HepG2 (cell line): Measurements from ENCODE around the gene PSMC3IP. TPM values are rescaled to one million over a fixed set of nuclear protein-coding genes. Genes with fewer than 3 reads are reported as not detected.

Experiments
- DPF2 ChIP-seq: sonication (generic); formaldehyde crosslinking; IDR thresholded peaks from 2 replicates; pipeline ENCODE4 v1.4.0; 2020; ENCODE audit warnings: mild to moderate bottlenecking, low read depth, missing genetic modification reagents, borderline replicate concordance
- MTA1 ChIP-seq: sonication (generic); formaldehyde crosslinking; IDR thresholded peaks from 2 replicates; pipeline ENCODE4 v1.4.0; 2020; ENCODE audit warnings: missing genetic modification reagents, mild to moderate bottlenecking, borderline replicate concordance
- SAFB2 ChIP-seq: sonication (generic); formaldehyde crosslinking; IDR thresholded peaks from 2 replicates; pipeline ENCODE4 v1.5.1; 2020; ENCODE audit warnings: missing genetic modification reagents, low read depth, mild to moderate bottlenecking, borderline replicate concordance
- SNAI1 ChIP-seq: sonication (generic); formaldehyde crosslinking; IDR thresholded peaks from 2 replicates; pipeline ENCODE4 v1.5.0; 2020; ENCODE audit warnings: mild to moderate bottlenecking, missing genetic modification reagents, borderline replicate concordance
- TEAD3 ChIP-seq: optimal IDR thresholded peaks from 2 replicates; pipeline ENCODE3; 2016; ENCODE audit warnings: borderline replicate concordance
- ZMYM4 ChIP-seq: sonication (generic); formaldehyde crosslinking; IDR thresholded peaks from 2 replicates; pipeline ENCODE4 v1.8.1; 2023; ENCODE audit warnings: mild to moderate bottlenecking, missing genetic modification reagents
- ZNF256 ChIP-seq: sonication (generic); formaldehyde crosslinking; conservative IDR thresholded peaks from 2 replicates; pipeline ENCODE4 v1.4.0; 2020; ENCODE audit warnings: missing genetic modification reagents
- polyA plus RNA-seq, 8 experiments: library from polyadenylated mRNA; depleted of rRNA in 3 of 8; stranded (reverse) in 7 of 8; unstranded in 1 of 8; fragments of >200 nt; fragmentation: Illumina TruSeq in 4 of 8; extraction: Trizol in 4 of 8; gene quantifications; 2 replicates each; pipeline versions ENCODE4 v1.2.1 to v1.2.3, GENCODE V29; 2011 to 2016; ENCODE audit warnings: low read depth in 4 of 8, missing spikeins in 1 of 8, mixed read lengths in 1 of 8; ENCODE audit not compliant: insufficient read depth in 1 of 8
- total RNA-seq, 5 experiments: library from RNA; depleted of rRNA; stranded (reverse); fragments of >200 nt; fragmentation: Illumina TruSeq; extraction: Trizol; gene quantifications; 2 replicates each; pipeline ENCODE4 v1.2.3, GENCODE V29; 2016; ENCODE audit warnings: low read depth in 1 of 5
- TF ChIP-seq, protein P1 (sequence below): sonication (generic); formaldehyde crosslinking; IDR thresholded peaks from 2 replicates; pipeline ENCODE4 v1.8.1; 2023; ENCODE audit warnings: mild to moderate bottlenecking, missing genetic modification reagents
- TF ChIP-seq, protein P2 (sequence below): sonication (generic); formaldehyde crosslinking; IDR thresholded peaks from 2 replicates; pipeline ENCODE4 v1.4.0; 2020; ENCODE audit warnings: low read depth, mild to moderate bottlenecking, missing genetic modification reagents
- TF ChIP-seq, protein P3 (sequence below): sonication (generic); formaldehyde crosslinking; IDR thresholded peaks from 2 replicates; pipeline ENCODE4 v1.5.1; 2020; ENCODE audit warnings: missing genetic modification reagents, mild to moderate bottlenecking, borderline replicate concordance
- TF ChIP-seq, protein P4 (sequence below): sonication (generic); formaldehyde crosslinking; IDR thresholded peaks from 2 replicates; pipeline ENCODE4 v1.5.1; 2020; ENCODE audit warnings: mild to moderate bottlenecking, missing genetic modification reagents
- TF ChIP-seq, protein P5 (sequence below): sonication (generic); formaldehyde crosslinking; IDR thresholded peaks from 2 replicates; pipeline ENCODE4 v1.4.0; 2020; ENCODE audit warnings: mild to moderate bottlenecking, missing genetic modification reagents
- TF ChIP-seq, protein P6 (sequence below): sonication (generic); formaldehyde crosslinking; conservative IDR thresholded peaks from 2 replicates; pipeline ENCODE4 v1.4.0; 2020; ENCODE audit warnings: missing genetic modification reagents
- TF ChIP-seq, protein P7 (sequence below): sonication (generic); formaldehyde crosslinking; IDR thresholded peaks from 2 replicates; pipeline ENCODE4 v1.5.0; 2020; ENCODE audit warnings: mild to moderate bottlenecking, missing genetic modification reagents

Gene PSMC3IP
- total and polyA plus RNA-seq, 2 of the 13 experiments (the other 11 are each of a cell fraction or from before 2014, with no cell fraction given), result 6.5 to 22.4 TPM

DNA sequence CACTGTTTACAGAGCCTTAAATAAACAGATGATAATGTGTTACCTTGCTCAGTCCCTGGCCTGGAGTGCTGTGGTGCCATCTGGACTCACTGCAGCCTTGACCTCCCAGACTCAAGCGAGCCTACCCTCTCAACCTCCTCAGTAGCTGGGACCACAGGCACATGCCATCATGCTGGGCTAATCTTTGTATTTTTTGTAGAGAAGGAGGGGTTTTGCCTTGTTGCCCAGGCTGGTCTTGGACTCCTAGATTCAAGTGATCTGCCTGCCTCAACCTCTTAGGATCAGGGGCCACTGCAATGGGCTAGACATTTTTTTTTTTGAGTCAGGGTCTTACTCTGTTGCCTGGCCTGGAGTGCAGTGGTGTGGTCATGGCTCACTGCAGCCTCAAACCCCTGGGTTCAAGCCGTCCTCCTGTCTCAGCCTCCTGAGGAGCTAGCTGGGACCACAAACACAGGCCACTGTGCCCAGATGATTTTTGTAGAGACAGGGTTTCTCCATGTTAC is 46.5 kb downstream of the PSMC3IP start (continued):
- TF ChIP-seq, protein P1, sequence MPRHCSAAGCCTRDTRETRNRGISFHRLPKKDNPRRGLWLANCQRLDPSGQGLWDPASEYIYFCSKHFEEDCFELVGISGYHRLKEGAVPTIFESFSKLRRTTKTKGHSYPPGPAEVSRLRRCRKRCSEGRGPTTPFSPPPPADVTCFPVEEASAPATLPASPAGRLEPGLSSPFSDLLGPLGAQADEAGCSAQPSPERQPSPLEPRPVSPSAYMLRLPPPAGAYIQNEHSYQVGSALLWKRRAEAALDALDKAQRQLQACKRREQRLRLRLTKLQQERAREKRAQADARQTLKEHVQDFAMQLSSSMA (CRISPR knock-in tag), result peak; percentile 60; the same call in 1 of the 2 replicates
- TF ChIP-seq SNAI1 (CRISPR knock-in tag), result no peak; the same call in 1 of the 2 replicates
- TF ChIP-seq ZMYM4, result peak; percentile 51
- TF ChIP-seq, protein P2, sequence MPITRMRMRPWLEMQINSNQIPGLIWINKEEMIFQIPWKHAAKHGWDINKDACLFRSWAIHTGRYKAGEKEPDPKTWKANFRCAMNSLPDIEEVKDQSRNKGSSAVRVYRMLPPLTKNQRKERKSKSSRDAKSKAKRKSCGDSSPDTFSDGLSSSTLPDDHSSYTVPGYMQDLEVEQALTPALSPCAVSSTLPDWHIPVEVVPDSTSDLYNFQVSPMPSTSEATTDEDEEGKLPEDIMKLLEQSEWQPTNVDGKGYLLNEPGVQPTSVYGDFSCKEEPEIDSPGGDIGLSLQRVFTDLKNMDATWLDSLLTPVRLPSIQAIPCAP (CRISPR knock-in tag), result no peak
- no peak for TF ChIP-seq ZNF256 (CRISPR knock-in tag)
- TF ChIP-seq TEAD3, result peak; percentile 80
- TF ChIP-seq, protein P3, sequence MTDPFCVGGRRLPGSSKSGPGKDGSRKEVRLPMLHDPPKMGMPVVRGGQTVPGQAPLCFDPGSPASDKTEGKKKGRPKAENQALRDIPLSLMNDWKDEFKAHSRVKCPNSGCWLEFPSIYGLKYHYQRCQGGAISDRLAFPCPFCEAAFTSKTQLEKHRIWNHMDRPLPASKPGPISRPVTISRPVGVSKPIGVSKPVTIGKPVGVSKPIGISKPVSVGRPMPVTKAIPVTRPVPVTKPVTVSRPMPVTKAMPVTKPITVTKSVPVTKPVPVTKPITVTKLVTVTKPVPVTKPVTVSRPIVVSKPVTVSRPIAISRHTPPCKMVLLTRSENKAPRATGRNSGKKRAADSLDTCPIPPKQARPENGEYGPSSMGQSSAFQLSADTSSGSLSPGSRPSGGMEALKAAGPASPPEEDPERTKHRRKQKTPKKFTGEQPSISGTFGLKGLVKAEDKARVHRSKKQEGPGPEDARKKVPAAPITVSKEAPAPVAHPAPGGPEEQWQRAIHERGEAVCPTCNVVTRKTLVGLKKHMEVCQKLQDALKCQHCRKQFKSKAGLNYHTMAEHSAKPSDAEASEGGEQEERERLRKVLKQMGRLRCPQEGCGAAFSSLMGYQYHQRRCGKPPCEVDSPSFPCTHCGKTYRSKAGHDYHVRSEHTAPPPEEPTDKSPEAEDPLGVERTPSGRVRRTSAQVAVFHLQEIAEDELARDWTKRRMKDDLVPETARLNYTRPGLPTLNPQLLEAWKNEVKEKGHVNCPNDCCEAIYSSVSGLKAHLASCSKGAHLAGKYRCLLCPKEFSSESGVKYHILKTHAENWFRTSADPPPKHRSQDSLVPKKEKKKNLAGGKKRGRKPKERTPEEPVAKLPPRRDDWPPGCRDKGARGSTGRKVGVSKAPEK (CRISPR knock-in tag), result peak; percentile 42
- TF ChIP-seq, protein P4, sequence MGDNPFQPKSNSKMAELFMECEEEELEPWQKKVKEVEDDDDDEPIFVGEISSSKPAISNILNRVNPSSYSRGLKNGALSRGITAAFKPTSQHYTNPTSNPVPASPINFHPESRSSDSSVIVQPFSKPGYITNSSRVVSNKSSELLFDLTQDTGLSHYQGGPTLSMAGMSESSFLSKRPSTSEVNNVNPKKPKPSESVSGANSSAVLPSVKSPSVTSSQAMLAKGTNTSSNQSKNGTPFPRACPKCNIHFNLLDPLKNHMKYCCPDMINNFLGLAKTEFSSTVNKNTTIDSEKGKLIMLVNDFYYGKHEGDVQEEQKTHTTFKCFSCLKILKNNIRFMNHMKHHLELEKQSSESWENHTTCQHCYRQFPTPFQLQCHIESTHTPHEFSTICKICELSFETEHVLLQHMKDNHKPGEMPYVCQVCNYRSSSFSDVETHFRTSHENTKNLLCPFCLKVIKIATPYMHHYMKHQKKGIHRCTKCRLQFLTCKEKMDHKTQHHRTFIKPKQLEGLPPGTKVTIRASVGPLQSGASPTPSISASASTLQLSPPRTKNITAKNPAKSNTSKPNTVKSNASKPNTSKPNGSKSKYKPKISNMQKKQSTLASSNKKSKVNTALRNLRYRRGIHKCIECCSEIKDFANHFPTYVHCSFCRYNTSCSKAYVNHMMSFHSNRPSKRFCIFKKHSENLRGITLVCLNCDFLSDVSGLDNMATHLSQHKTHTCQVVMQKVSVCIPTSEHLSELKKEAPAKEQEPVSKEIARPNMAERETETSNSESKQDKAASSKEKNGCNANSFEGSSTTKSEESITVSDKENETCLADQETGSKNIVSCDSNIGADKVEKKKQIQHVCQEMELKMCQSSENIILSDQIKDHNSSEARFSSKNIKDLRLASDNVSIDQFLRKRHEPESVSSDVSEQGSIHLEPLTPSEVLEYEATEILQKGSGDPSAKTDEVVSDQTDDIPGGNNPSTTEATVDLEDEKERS (CRISPR knock-in tag), result no peak
- TF ChIP-seq, protein P5, sequence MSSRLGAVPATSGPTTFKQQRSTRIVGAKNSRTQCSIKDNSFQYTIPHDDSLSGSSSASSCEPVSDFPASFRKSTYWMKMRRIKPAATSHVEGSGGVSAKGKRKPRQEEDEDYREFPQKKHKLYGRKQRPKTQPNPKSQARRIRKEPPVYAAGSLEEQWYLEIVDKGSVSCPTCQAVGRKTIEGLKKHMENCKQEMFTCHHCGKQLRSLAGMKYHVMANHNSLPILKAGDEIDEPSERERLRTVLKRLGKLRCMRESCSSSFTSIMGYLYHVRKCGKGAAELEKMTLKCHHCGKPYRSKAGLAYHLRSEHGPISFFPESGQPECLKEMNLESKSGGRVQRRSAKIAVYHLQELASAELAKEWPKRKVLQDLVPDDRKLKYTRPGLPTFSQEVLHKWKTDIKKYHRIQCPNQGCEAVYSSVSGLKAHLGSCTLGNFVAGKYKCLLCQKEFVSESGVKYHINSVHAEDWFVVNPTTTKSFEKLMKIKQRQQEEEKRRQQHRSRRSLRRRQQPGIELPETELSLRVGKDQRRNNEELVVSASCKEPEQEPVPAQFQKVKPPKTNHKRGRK (CRISPR knock-in tag), result no peak
- TF ChIP-seq DPF2 (CRISPR knock-in tag), result peak; percentile 96
- TF ChIP-seq, protein P6, sequence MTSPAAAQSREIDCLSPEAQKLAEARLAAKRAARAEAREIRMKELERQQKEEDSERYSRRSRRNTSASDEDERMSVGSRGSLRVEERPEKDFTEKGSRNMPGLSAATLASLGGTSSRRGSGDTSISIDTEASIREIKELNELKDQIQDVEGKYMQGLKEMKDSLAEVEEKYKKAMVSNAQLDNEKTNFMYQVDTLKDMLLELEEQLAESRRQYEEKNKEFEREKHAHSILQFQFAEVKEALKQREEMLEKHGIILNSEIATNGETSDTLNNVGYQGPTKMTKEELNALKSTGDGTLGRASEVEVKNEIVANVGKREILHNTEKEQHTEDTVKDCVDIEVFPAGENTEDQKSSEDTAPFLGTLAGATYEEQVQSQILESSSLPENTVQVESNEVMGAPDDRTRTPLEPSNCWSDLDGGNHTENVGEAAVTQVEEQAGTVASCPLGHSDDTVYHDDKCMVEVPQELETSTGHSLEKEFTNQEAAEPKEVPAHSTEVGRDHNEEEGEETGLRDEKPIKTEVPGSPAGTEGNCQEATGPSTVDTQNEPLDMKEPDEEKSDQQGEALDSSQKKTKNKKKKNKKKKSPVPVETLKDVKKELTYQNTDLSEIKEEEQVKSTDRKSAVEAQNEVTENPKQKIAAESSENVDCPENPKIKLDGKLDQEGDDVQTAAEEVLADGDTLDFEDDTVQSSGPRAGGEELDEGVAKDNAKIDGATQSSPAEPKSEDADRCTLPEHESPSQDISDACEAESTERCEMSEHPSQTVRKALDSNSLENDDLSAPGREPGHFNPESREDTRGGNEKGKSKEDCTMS (CRISPR knock-in tag), result no peak
- no peak for TF ChIP-seq SAFB2 (CRISPR knock-in tag)
- peak; percentile 98 for TF ChIP-seq MTA1 (CRISPR knock-in tag)
- TF ChIP-seq, protein P7, sequence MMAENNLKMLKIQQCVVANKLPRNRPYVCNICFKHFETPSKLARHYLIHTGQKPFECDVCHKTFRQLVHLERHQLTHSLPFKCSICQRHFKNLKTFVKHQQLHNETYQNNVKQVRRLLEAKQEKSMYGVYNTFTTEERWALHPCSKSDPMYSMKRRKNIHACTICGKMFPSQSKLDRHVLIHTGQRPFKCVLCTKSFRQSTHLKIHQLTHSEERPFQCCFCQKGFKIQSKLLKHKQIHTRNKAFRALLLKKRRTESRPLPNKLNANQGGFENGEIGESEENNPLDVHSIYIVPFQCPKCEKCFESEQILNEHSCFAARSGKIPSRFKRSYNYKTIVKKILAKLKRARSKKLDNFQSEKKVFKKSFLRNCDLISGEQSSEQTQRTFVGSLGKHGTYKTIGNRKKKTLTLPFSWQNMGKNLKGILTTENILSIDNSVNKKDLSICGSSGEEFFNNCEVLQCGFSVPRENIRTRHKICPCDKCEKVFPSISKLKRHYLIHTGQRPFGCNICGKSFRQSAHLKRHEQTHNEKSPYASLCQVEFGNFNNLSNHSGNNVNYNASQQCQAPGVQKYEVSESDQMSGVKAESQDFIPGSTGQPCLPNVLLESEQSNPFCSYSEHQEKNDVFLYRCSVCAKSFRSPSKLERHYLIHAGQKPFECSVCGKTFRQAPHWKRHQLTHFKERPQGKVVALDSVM (CRISPR knock-in tag), result peak; percentile 99
